ENCODE data around the gene KIF4A. TPM values are rescaled to one million over a fixed set of nuclear protein-coding genes. Genes with fewer than 3 reads are reported as not detected.

KIF4A gene
- total RNA-seq, 1 donor: 14.5 TPM

DNA sequence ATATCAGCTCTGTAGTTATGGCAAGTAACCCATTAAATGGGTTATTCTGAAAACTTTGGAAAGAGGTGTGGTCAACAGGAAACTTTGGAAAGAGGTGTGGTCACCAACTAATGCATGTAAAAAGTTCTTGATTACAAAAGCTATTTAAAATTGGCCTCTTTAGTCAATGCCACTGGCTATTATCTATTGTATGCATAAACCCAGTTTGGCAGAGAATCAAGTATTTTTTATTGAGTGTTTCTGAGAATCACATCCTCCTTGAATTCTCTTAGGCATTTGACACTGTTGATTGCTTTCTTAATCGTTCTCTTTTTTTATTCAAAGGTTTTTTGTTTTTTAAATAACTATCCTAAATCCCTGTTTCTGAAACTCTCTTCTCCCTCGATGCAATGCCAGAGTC lies 37.4 kb upstream of the KIF4A start:
- H3K4me3 ChIP-seq (ENCODE audit: low read depth, low read length): no peak overlapping the region
- no peak for DNase-seq (ENCODE audit: low read depth)
- TF ChIP-seq, protein P1, sequence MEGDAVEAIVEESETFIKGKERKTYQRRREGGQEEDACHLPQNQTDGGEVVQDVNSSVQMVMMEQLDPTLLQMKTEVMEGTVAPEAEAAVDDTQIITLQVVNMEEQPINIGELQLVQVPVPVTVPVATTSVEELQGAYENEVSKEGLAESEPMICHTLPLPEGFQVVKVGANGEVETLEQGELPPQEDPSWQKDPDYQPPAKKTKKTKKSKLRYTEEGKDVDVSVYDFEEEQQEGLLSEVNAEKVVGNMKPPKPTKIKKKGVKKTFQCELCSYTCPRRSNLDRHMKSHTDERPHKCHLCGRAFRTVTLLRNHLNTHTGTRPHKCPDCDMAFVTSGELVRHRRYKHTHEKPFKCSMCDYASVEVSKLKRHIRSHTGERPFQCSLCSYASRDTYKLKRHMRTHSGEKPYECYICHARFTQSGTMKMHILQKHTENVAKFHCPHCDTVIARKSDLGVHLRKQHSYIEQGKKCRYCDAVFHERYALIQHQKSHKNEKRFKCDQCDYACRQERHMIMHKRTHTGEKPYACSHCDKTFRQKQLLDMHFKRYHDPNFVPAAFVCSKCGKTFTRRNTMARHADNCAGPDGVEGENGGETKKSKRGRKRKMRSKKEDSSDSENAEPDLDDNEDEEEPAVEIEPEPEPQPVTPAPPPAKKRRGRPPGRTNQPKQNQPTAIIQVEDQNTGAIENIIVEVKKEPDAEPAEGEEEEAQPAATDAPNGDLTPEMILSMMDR (IDR thresholded peaks at IDR 0.05; ENCODE audit: insufficient read depth, low read length): no peak

GRCh38 chrX:70253377-70254062 lies 36.4 kb upstream of the KIF4A start:
- DNase-seq (ENCODE audit: low read depth): no peak
- H3K4me3 ChIP-seq (ENCODE audit: low read depth, low read length): no peak overlapping the region
- TF ChIP-seq, protein P1 (IDR thresholded peaks at IDR 0.05; ENCODE audit: insufficient read depth, low read length): no peak

DNA sequence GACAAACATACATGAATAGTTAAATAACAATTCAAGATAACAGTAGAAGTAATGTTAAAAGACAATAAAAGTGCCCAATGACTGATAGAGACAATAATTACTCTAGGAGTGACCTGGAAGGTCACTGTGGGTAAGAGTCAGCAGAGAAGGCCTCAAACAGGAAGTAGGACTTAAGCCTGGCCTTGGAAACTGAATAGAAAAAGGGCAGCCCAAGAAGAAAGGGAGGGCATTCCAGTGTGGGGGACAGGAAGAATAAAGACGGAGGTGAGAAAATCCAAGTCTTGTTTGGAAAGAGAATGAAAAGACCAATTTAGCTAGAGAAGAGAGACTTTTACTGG lies 35.9 kb upstream of the KIF4A start:
- TF ChIP-seq, protein P1 (IDR thresholded peaks at IDR 0.05; ENCODE audit: insufficient read depth, low read length): no peak
- DNase-seq (ENCODE audit: low read depth): no peak
- no peak overlapping the region for H3K4me3 ChIP-seq (ENCODE audit: low read depth, low read length)

DNA sequence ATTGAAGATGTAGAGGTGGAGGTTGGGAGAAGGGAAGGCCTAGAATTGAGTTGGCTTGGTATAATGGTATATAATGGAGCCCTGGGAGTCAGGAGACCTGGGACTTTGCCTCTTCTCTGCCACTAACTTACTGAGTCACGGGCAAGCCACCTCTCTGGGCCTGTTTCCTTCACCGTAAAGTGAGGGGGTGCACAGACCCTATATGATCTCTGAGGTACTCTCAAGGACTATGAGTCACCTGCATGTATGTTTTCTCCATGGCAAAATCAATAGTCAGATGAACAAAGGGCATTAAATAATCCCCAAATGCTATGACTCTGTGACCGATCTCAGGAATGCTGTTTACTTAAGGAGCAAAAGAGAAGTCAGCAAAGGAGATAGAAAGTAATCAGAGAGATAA lies 35.0 kb upstream of the KIF4A start:
- TF ChIP-seq, protein P1 (IDR thresholded peaks at IDR 0.05; ENCODE audit: insufficient read depth, low read length): no peak
- no peak overlapping the region for H3K4me3 ChIP-seq (ENCODE audit: low read depth, low read length)
- DNase-seq (ENCODE audit: low read depth): no peak

GRCh38 chrX:70255452-70255851 lies 34.5 kb upstream of the KIF4A start:
- H3K4me3 ChIP-seq (ENCODE audit: low read depth, low read length): no peak overlapping the region
- no peak for DNase-seq (ENCODE audit: low read depth)
- TF ChIP-seq, protein P1 (IDR thresholded peaks at IDR 0.05; ENCODE audit: insufficient read depth, low read length): no peak

- TF ChIP-seq, protein P1 (IDR thresholded peaks at IDR 0.05; ENCODE audit: insufficient read depth, low read length): no peak
- H3K4me3 ChIP-seq (ENCODE audit: low read depth, low read length): no peak overlapping the region
Measured at GRCh38 chrX:70257423-70258288, 32.2 kb upstream of the KIF4A start.

More at GRCh38 chrX:70257423-70258288, 32.2 kb upstream of the KIF4A start:
- DNase-seq (ENCODE audit: low read depth): no peak

All from fibroblast of the aortic adventitia (primary cell).